Measurements from ENCODE around the gene TJAP1. TPM values are rescaled to one million over a fixed set of nuclear protein-coding genes. Genes with fewer than 3 reads are reported as not detected.

TJAP1 gene
- total RNA-seq, 6 experiments from 2014 or later: 9.2 to 16.0 (median 12.9) TPM

- no peak overlapping the region for H3K4me3 ChIP-seq
- ATAC-seq: no peak
- no peak overlapping the region for H3K27ac ChIP-seq
- peaks cover 5 to 58% (median 26%) of the 10 kb centered on the region in 4 donors for H3K36me3 ChIP-seq
- H3K4me1 ChIP-seq: no peaks in the 10 kb centered on the region
- H3K9me3 ChIP-seq: no peaks in the 10 kb centered on the region
- H3K27me3 ChIP-seq: no peaks in the 10 kb centered on the region
- intact Hi-C loops (cut with DNase I): no loop called here
- TF ChIP-seq CTCF (IDR thresholded peaks at IDR 0.05) (no peak), POLR2A (IDR thresholded peaks at IDR 0.05) (no peak)
- WGBS (ENCODE audit: insufficient coverage, low coverage, low lambda C conversion rate, missing lambda C conversion rate): 62% methylated on average over 4 of the region's 4 CpGs
- DNase-seq: no peak
These were observed 67.1 kb downstream of the TJAP1 start for GRCh38 chr6:43544461-43544860.

- Histone ChIP-seq H3K4me1 (no peaks in the 10 kb centered on the region), H3K27me3 (no peaks in the 10 kb centered on the region), H3K4me3 (no peak overlapping the region), H3K27ac (no peak overlapping the region), H3K36me3 (peaks cover 9 to 82% (median 30%) of the 10 kb centered on the region in 4 donors), H3K9me3 (no peaks in the 10 kb centered on the region)
- intact Hi-C loops (cut with DNase I): no loop called here
- ATAC-seq (no peak), DNase-seq (no peak)
- 73% methylated on average over 3 of the region's 3 CpGs for WGBS (ENCODE audit: insufficient coverage, low coverage, low lambda C conversion rate, missing lambda C conversion rate)
- TF ChIP-seq POLR2A (IDR thresholded peaks at IDR 0.05): no peak
- TF ChIP-seq CTCF (IDR thresholded peaks at IDR 0.05): no peak
These were observed 69.9 kb downstream of the TJAP1 start for GRCh38 chr6:43547222-43547621.

Small RNA genes within 50 kb of the gene (microRNA-seq; reads per million reads assigned to microRNA genes)
- 0 reads per million in 2 donors for gene MIR6780B

Small RNA genes within 50 kb of the gene (small RNA-seq; reads per million reads assigned to genes)
- 0 reads per million in 2 experiments for gene MIR6780B
- gene RF00426: 0 reads per million in 2 experiments
- 0 reads per million in 2 experiments for gene RNU6-1113P

Other genes with a start within 250 kb of the TJAP1 start
- gene DNPH1, start 248.1 kb upstream of the TJAP1 start, total RNA-seq: 100 to 1,000 TPM in 2 of 6 experiments, 10 to 100 TPM in 4; 50.7 to 107 (median 62.4) TPM
- 1 to 10 TPM in 2 of 6 experiments, under 1 TPM in 4; 0.83 to 1.6 (median 0.87) TPM for gene TTBK1, start 234.1 kb upstream of the TJAP1 start, total RNA-seq
- gene SLC22A7, start 179.3 kb upstream of the TJAP1 start, total RNA-seq: 100 to 1,000 TPM; 145 to 348 (median 185) TPM
- 1 to 10 TPM; 2.1 to 7.9 (median 5.2) TPM for gene CRIP3, start 168.7 kb upstream of the TJAP1 start, total RNA-seq
- 10 to 100 TPM in 2 of 6 experiments, 1 to 10 TPM in 4; 8.8 to 13.3 (median 9.1) TPM for gene ZNF318, start 107.9 kb upstream of the TJAP1 start, total RNA-seq
- 10 to 100 TPM in 1 of 6 experiments, 1 to 10 TPM in 5; 5.8 to 10.7 (median 7.5) TPM for gene ABCC10, start 50.0 kb upstream of the TJAP1 start, total RNA-seq
- gene DLK2, start 22.0 kb upstream of the TJAP1 start, total RNA-seq: under 1 TPM in 1 of 6 experiments, not detected in 5; 0.13 TPM
- under 1 TPM in 5 of 6 experiments, not detected in 1; 0.12 to 0.43 (median 0.26) TPM for gene LRRC73, start 32.8 kb downstream of the TJAP1 start, total RNA-seq
- gene YIPF3, start 39.4 kb downstream of the TJAP1 start, total RNA-seq: 10 to 100 TPM; 58.9 to 70.0 (median 62.7) TPM
- gene POLR1C, start 39.5 kb downstream of the TJAP1 start, total RNA-seq: 10 to 100 TPM; 12.2 to 17.7 (median 14.1) TPM
- gene XPO5, start 98.5 kb downstream of the TJAP1 start, total RNA-seq: 10 to 100 TPM; 11.3 to 16.3 (median 12.6) TPM
- 1 to 10 TPM; 5.1 to 9.3 (median 6.8) TPM for gene POLH, start 98.6 kb downstream of the TJAP1 start, total RNA-seq
- 10 to 100 TPM; 12.5 to 39.9 (median 19.2) TPM for gene GTPBP2, start 151.7 kb downstream of the TJAP1 start, total RNA-seq
- 10 to 100 TPM; 11.7 to 31.7 (median 14.6) TPM for gene MAD2L1BP, start 158.3 kb downstream of the TJAP1 start, total RNA-seq
- not detected for gene RSPH9, start 167.5 kb downstream of the TJAP1 start, total RNA-seq
- 10 to 100 TPM; 23.5 to 45.4 (median 25.6) TPM for gene MRPS18A, start 210.2 kb downstream of the TJAP1 start, total RNA-seq